Natural killer cell treated with Interleukin-12 subunit alpha and Interleukin-12 subunit beta and Interleukin-15 and Interleukin-18, amount 100 ng/mL, for 72 hours (primary cell): Measurements from ENCODE around the gene DLL1. TPM values are rescaled to one million over a fixed set of nuclear protein-coding genes. Genes with fewer than 3 reads are reported as not detected.

ENCODE experiments used
- ATAC-seq, 2 donors: fragments of 150-1000 bp; cut with Tn5 transposase in 1 of 2; sonication (Bioruptor Pico), chemical (Tn5 transposase) in 1 of 2; 2 replicates each; pipeline ENCODE4 v1.10.0; 2021
- DNase-seq: peaks from one replicate; pipeline ENCODE4 v3.0.0; 2022; ENCODE audit warnings: low spot score
- H3K27ac Mint-ChIP-seq, 2 donors: 1 replicate in 1 of 2; 2 replicates in 1 of 2; pipeline ENCODE4 v1.8.0; 2022; ENCODE audit warnings: mixed read lengths in 2 of 2, mild to moderate bottlenecking in 1 of 2, moderate library complexity in 1 of 2
- H3K27me3 Mint-ChIP-seq, 2 donors: 1 replicate in 1 of 2; 2 replicates in 1 of 2; pipeline ENCODE4 v1.8.0; 2022; ENCODE audit warnings: mixed read lengths in 2 of 2
- H3K36me3 Mint-ChIP-seq: one replicate; pipeline ENCODE4 v1.8.0; 2022; ENCODE audit warnings: mixed read lengths
- H3K4me1 Mint-ChIP-seq, 2 donors: 1 replicate in 1 of 2; 2 replicates in 1 of 2; pipeline ENCODE4 v1.8.0; 2022; ENCODE audit warnings: low read depth in 2 of 2, mixed read lengths in 2 of 2, mild to moderate bottlenecking in 1 of 2
- H3K4me3 Mint-ChIP-seq: one replicate; pipeline ENCODE4 v1.8.0; 2022; ENCODE audit warnings: mixed read lengths
- H3K9me3 Mint-ChIP-seq: 2 replicates; pipeline ENCODE4 v1.8.0; 2022; ENCODE audit warnings: mixed read lengths
- total RNA-seq, 2 donors: library from RNA; stranded (reverse); gene quantifications; one replicate each; pipeline ENCODE4 v1.2.3, GENCODE V29; 2022

Gene DLL1
- total RNA-seq, 2 donors from 2014 or later: 0.12 to 0.61 TPM

DNA sequence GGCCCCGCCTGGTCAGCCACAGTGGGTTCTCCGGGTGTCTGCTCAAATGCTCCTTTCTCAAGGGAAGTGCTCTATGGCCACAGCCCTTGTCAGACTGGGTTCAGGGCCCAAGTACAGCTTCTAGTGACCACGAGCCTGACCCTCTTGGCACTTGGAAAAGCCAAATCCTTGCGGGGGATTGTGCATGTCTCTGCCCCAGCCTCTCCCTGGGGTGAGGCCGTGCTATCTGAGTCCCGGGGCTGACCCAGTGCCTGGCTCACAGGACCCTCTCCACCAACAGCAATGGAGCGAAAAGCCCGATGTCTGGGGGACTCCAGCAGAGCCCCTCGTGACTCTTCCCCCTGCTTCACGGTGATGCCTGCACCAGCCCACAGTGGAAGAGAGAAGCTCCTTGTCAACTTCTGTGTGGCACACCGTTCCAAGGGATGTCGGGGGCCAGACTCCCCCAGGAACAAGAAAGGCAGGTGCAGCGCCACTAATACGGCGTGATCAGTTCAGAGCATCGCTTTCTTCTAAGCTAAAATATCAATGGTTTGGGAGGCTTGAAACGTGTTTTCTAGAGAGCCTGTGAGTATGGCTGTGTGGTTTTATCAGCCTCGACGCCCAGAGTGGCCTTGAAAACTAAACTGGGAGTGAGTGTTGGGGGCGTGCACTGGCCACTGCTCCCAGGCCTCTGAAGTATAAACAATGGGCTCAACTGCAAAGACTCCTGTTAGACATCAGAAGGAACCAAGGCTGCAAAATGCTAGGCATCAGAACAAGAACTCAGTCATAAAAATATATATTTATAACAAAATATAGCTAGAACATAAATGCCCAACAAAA is 51.9 kb downstream of the DLL1 start:
- Mint-ChIP-seq H3K27ac (no peak overlapping the region), H3K9me3 (no peaks in the 10 kb centered on the region), H3K4me1 (peaks cover 0 to 5% of the 10 kb centered on the region in 2 donors), H3K27me3 (peaks cover 14 to 18% of the 10 kb centered on the region in 2 donors), H3K4me3 (no peak overlapping the region), H3K36me3 (no peaks in the 10 kb centered on the region)
- DNase-seq: peak; percentile 32
- no peak for ATAC-seq

DNA sequence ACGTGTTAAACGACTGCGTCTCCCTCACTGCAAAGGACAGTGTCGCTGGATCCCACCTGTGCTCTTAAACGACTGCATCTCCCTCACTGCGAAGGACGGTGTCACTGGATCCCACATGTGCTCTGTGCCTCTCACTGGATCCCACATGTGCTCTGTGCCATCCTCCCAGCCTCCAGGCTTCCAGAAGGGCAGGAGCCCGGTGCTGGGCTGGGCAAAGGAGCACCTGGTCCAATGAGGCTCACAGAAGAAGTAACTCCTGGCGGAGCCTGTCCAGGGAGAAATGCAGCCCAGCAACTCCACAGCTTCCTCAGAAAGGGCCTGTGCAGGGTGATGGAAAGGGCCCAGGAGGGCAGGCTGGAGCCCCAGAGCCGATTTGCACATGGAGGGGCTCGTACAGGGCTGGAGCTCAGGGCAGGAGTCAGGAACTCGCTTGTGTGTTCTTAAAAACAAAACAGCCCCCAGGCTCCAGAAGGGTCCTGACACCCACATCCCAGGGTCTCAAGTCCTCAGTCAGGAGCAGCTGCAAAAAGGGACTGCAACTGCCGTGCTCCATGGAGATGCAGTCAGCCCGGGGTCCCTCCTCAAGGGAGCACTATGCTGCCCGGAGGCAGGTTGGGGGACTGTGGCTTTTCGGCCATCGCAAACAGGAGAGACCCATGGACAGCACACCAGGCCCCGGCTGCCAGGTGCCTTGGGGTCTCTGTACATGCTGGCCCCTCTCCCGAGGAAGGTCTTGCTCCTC is 52.7 kb downstream of the DLL1 start:
- H3K27me3 Mint-ChIP-seq: peaks cover 9 to 16% of the 10 kb centered on the region in 2 donors
- no peaks in the 10 kb centered on the region for H3K36me3 Mint-ChIP-seq
- no peaks in the 10 kb centered on the region for H3K9me3 Mint-ChIP-seq
- H3K27ac Mint-ChIP-seq: no peak overlapping the region
- H3K4me1 Mint-ChIP-seq: peaks cover 0 to 8% of the 10 kb centered on the region in 2 donors
- H3K4me3 Mint-ChIP-seq: no peak overlapping the region
- ATAC-seq: no peak
- no peak for DNase-seq

DNA sequence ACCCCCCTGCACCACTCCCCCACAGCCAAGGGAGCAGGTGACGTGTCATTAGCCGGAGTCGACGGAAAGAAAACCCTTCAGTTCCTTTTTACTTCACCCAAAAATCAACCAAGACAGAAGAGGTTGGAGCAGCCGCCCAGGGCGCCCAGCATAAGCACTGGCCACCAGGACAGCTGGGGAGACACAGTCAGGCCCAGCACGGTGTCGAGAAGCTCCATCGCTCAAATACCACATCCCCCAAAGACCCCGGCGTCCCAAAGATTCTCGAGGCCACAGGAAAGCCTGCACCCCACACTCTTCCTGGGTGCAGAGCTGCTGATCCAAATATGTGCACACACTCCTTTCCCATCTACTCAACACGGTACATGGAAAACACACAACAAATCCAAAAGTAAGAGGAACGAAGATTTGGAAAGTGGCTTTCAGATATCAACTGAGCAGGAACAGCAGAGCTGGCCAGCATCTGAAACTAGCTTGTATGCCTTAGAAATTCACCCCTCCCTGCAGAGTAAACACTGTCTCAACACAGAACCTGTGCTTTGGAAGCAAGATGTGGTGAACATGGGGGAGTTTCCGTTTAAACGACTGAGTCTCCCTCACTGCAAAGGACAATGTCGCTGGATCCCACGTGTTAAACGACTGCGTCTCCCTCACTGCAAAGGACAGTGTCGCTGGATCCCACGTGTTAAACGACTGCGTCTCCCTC is 54.6 kb downstream of the DLL1 start:
- Mint-ChIP-seq H3K4me1 (peaks cover 0 to 8% of the 10 kb centered on the region in 2 donors), H3K27ac (peak overlapping the region in 1 of 2 donors; percentile 40), H3K36me3 (no peaks in the 10 kb centered on the region), H3K9me3 (no peaks in the 10 kb centered on the region), H3K4me3 (no peak overlapping the region), H3K27me3 (peaks cover 5 to 16% of the 10 kb centered on the region in 2 donors)
- DNase-seq (no peak), ATAC-seq (no peak)

DNA sequence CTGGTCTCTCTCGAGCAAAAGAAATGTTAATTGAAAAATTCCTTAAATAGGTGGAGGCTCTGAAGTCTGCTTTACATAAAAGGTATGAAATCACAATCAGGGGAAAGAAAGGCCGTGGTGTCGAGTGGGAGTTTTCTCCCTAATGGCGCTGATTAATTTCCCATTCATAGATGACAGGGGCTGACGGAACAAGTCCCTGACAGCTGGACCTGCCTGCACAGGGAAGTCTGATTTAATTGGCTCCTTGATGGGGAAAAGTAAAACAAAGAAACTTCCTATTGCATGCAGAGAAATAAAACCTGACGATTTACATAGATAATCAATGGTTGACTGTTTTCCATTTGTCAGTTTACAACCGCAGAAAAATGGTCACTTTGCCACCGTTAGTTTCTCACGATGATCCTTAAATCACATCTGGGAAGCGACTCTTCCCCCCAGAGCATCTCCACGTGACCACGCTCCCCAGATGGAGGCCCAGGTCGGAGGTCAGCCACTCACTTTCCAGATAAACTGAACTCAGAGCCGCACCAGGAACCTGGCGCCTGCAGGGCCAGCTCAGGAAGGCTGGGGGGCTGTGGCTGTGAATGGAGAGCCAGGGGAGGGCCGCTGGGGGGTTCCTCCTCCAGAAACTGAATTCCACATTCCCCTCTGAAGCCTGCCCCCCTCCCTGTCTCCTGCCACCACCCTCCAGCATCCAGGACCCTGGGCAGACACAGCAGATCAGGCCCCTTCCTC is 55.3 kb downstream of the DLL1 start:
- Mint-ChIP-seq H3K27me3 (peaks cover under 1 to 14% of the 10 kb centered on the region in 2 donors), H3K27ac (peak overlapping the region in 1 of 2 donors; percentile 40), H3K36me3 (no peaks in the 10 kb centered on the region), H3K4me3 (no peak overlapping the region), H3K9me3 (no peaks in the 10 kb centered on the region), H3K4me1 (peaks cover 0 to 8% of the 10 kb centered on the region in 2 donors)
- ATAC-seq: no peak
- DNase-seq: no peak

DNA sequence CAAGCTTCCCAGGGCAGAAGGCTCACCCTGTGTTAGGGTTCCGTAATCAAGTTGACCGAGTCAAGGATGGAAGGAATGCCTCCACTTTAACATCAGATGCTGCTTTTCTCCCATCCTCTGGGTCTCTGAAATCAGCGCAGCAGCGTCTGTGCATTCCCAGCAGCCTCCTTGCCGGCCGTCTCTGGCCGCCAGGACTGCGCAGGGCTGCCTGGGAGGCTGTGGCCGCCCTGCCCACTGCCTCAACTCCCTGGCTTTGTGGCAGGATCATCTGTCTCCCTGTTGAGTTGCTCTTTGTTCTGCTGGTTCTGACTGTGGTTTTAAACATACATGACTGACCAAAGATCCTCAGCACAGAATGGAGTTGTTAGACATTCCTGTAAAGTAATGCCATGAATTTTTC is 56.5 kb downstream of the DLL1 start:
- Mint-ChIP-seq H3K9me3 (no peaks in the 10 kb centered on the region), H3K36me3 (no peaks in the 10 kb centered on the region), H3K27me3 (peaks cover 0 to 8% of the 10 kb centered on the region in 2 donors), H3K27ac (no peak overlapping the region), H3K4me3 (no peak overlapping the region), H3K4me1 (peaks cover 0 to 5% of the 10 kb centered on the region in 2 donors)
- ATAC-seq (no peak), DNase-seq (no peak)

DNA sequence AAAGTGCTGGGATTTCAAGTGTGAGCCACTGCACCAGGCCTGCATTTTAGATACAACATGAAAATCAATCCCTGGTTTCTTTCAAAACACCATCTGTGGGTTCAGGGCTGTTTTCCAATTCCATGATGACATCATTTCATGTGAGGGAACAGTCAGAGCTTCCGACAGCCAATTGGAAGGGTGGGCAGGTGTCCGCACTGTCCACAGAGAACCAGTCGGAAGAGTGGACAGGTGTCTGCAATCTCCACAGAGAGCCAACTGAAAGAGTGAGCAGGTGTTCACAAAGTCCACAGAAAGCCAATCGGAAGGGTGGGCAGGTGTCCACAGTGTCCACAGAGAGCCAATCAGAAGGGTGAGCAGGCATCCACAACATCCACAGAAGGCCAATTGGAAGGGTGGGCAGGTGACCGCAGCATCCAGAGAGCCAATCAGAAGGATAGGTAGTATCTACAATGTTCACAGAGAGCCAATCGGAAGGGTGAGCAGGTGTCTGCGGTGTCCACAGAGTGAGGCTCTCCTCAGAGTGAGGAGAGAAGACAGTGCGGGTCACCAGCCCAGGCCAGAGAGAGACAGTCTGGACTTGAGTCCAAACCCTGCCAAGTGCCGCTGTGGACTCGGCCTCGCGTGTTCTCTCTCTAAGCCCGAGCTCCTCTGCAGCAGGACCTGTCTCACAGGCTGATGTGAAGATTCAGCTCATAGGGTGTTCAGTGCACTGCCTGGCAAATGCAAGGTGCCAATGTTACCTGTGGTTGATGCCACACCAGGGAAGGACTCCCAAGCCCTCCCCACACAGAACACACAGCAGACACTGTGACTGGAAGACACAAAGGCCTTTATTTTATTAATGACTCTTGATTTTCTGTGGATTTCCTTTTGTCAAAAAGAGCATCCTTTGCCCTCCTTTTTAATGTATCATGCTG is 57.3 kb downstream of the DLL1 start:
- H3K4me3 Mint-ChIP-seq: no peak overlapping the region
- no peak overlapping the region for H3K27ac Mint-ChIP-seq
- ATAC-seq (no peak), DNase-seq (no peak)
- no peaks in the 10 kb centered on the region for H3K36me3 Mint-ChIP-seq
- peaks cover 0 to 8% of the 10 kb centered on the region in 2 donors for H3K27me3 Mint-ChIP-seq
- H3K9me3 Mint-ChIP-seq: no peaks in the 10 kb centered on the region
- peaks cover 0 to 5% of the 10 kb centered on the region in 2 donors for H3K4me1 Mint-ChIP-seq

Other genes with a start within 250 kb of the DLL1 start
- gene FAM120B, start 15.7 kb upstream of the DLL1 start, total RNA-seq: 10 to 100 TPM; 19.9 to 28.0 TPM